HAP-1 (cell line): ENCODE results near the gene MROH7.

Experiments used
- DNase-seq, 2 experiments: peaks; one replicate each; pipeline ENCODE4 v3.0.0-alpha.2; 2016 to 2020; ENCODE audit warnings: low spot score in 2 of 2
- H3K27me3 ChIP-seq: fragments of 250-450 bp; sonication (Bioruptor Pico); 2 replicates; pipeline ENCODE4 v1.5.1; 2020; ENCODE audit warnings: low read depth, mild to moderate bottlenecking, moderate library complexity
- H3K36me3 ChIP-seq: fragments of 250-450 bp; sonication (Bioruptor Pico); replicated peaks from 2 replicates; pipeline ENCODE4 v1.5.1; 2020; ENCODE audit warnings: mild to moderate bottlenecking
- H3K4me1 ChIP-seq: fragments of 250-450 bp; sonication (Bioruptor Pico); 2 replicates; pipeline ENCODE4 v1.5.1; 2020; ENCODE audit warnings: mild to moderate bottlenecking
- H3K4me3 ChIP-seq: fragments of 250-450 bp; sonication (Bioruptor Pico); 2 replicates; pipeline ENCODE4 v1.5.1; 2020; ENCODE audit warnings: mild to moderate bottlenecking, moderate library complexity
- H3K9me3 ChIP-seq: fragments of 250-450 bp; sonication (Bioruptor Pico); 2 replicates; pipeline ENCODE4 v1.5.1; 2020; ENCODE audit warnings: mild to moderate bottlenecking, moderate library complexity
- in situ Hi-C: fragments of 300-500 bp; cut with MboI; formaldehyde crosslinking; loops from 3 replicates; pipeline ENCODE4 v1.14.3; 2020; ENCODE audit warnings: low sequenced_read_pairs, inconsistent platforms, mixed read lengths

MROH7 gene

DNA sequence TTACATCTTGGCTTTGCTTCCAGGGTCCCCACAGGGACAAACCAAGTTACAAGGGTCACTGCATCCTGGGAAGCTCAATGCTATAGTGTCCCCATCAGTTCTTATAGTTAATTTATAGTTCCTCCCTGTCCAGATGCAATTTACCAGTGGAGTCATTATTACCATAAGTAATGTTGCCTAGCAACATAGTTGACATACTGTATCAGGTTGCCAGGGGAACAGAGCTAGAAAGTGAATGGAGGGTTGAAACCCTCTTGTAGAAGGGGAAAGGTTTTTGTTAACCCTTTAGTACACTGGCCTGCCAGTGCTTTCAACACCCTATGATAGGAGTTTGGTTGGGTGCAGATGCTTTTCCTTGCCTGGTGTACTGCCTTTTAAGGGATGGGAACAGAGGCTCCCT is 39.8 kb downstream of the MROH7 start:
- no peaks in the 10 kb centered on the region for H3K4me1 ChIP-seq
- H3K27me3 ChIP-seq = peaks cover 8% of the 10 kb centered on the region; the same call in 1 of the 2 replicates
- peak; percentile 33 to 45 for DNase-seq
- H3K36me3 ChIP-seq = no peaks in the 10 kb centered on the region
- no peak overlapping the region for H3K4me3 ChIP-seq
- in situ Hi-C loops = no loop called here
- no peaks in the 10 kb centered on the region for H3K9me3 ChIP-seq

DNA sequence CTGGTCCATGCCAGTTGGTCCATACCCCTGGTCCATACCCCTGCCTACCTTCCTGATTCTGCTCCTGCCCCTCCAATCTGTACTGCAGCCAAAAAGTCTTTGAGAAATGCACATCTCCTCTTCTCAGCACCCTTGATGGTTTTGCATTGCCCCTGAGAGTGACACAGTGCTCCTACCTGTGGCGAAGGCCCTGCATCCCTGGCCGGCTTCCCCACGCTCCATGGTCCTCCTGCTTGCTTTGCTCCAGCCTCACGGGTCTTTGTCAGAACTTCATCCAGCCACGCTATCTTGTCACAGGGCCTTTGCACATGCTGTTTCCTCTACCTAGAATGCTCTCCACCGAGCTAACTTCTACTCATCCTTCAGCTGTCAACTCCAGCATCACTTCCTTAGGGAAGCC is 41.9 kb downstream of the MROH7 start:
- Histone ChIP-seq H3K27me3 (0 out of 2 replicates have a peak, but pooled peaks cover 3% of the 10 kb centered on the region), H3K4me1 (no peaks in the 10 kb centered on the region), H3K36me3 (no peaks in the 10 kb centered on the region), H3K9me3 (no peaks in the 10 kb centered on the region), H3K4me3 (no peak overlapping the region)
- DNase-seq = no peak
- in situ Hi-C loops = no loop called here

DNA sequence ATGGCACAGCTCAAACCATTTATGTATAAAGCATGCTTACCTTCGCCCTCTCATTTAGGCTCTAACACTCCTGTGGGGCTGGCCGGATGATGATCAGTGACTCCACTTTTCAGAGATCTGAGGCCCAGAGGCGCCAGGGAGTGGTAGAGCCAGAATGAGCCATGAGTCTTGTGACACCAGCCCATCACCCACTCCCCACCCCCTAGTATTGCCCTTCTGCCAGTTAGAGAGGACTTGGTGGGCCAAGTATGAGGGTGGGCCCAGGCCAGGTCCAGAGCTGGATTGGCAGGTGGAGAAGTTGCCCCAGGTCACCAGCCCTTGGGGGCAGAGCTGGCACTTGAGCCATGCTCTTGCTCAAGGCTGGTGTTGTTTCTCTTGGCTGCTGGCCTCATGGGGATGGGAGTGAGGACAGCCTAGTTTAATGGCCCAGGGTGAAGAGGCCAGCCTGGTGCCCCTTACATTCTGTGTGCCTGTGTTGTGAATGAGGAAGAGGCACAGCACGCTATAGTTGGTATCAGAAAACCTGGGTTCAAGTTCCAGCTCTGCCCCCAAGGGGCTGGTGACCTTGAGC is 43.8 kb downstream of the MROH7 start:
- DNase-seq = no peak
- in situ Hi-C loops = no loop called here
- Histone ChIP-seq H3K4me1 (no peaks in the 10 kb centered on the region), H3K9me3 (no peaks in the 10 kb centered on the region), H3K4me3 (no peak overlapping the region), H3K36me3 (no peaks in the 10 kb centered on the region), H3K27me3 (no peaks in the 10 kb centered on the region)

DNA sequence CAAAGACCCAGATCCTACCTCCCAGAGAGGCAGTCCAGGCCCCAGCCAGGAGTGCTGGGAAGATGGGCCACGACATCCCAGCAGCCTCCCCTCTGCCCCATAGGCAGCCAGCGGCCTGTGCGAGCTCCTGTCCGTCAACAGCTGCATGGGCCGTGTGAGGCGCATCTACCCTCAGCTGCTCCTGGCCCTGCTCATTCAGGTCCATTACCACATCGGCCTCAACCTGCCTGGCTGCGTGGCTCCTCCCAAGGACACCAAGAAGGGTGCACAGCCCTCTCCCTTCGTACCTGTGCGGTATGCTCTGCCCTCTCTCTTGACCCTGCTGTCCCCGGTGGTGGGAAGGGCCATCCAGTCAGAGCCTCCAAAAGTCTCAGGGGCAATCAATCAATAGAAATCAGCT is 44.6 kb downstream of the MROH7 start:
- H3K4me3 ChIP-seq = no peak overlapping the region
- no peaks in the 10 kb centered on the region for H3K4me1 ChIP-seq
- H3K36me3 ChIP-seq = no peaks in the 10 kb centered on the region
- in situ Hi-C loops = no loop called here
- DNase-seq = no peak
- no peaks in the 10 kb centered on the region for H3K27me3 ChIP-seq
- H3K9me3 ChIP-seq = no peaks in the 10 kb centered on the region

DNA sequence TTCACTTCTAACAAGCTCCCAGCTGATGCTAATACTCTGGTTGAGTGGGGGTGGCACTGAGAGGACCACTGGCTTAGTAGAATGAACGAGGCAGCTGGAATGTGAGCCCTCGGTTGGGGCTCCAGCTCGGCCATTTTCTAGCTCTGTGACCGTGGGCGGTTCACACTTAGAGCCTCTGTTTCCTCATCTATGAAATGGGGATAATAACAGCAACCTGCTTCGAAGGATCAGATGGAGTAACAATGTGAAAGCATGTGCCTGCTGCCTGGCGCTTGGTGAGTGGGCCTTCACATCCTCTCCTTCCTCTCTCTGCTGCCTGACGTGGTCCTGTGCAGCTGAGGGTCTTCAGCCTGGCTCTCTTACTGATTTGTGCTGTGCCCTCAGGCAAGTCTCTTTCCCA is 53.2 kb downstream of the MROH7 start:
- in situ Hi-C loops = no loop called here
- H3K27me3 ChIP-seq = peaks cover 4% of the 10 kb centered on the region; the same call in 1 of the 2 replicates
- no peak for DNase-seq

DNA sequence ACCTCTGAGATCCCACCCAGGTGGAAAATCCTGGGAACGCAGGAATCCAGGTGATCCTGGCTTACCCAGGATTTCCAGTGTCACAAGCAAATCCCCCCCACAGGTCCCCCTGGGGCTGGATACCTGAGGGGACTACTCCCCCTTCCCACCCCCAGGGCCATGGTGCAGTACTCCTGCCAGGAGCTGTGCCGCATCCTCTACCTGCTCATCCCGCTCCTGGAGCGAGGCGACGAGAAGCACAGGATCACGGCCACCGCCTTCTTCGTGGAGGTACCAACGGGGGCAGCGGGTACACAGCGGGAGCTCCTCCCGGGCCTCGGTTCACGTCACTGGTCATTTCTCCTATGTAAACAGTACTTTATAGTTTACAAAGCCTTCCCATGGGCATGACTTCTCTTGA is 53.6 kb downstream of the MROH7 start:
- Histone ChIP-seq H3K4me3 (no peak overlapping the region), H3K9me3 (no peaks in the 10 kb centered on the region), H3K36me3 (no peaks in the 10 kb centered on the region), H3K27me3 (peaks cover 4% of the 10 kb centered on the region; the same call in 1 of the 2 replicates), H3K4me1 (no peaks in the 10 kb centered on the region)
- in situ Hi-C loops = no loop called here
- DNase-seq = no peak

More for the DNA sequence above, 53.2 kb downstream of the MROH7 start:
- no peaks in the 10 kb centered on the region for H3K36me3 ChIP-seq
- H3K4me1 ChIP-seq = no peaks in the 10 kb centered on the region
- no peaks in the 10 kb centered on the region for H3K9me3 ChIP-seq
- no peak overlapping the region for H3K4me3 ChIP-seq

DNA sequence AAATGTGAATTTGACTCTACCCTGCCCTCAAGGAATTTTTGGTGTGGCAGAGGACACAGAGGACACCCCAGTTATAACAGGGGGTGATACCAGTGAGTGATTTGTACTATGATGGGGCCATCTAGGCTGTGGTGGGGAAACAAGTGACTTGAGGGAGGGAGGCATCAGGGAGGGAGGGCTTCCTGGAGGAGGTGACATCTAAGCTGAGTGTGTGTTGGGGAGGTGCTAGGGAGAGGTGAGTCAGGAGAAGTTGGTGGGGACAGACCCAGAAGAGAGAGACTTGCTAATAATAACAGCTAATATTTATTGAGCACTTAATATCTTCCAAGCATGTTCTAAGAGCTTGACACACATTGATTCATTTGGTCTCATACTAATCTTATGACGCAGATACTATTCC is 54.2 kb downstream of the MROH7 start:
- no peak overlapping the region for H3K4me3 ChIP-seq
- no peaks in the 10 kb centered on the region for H3K9me3 ChIP-seq
- no peak for DNase-seq
- in situ Hi-C loops = no loop called here
- H3K36me3 ChIP-seq = no peaks in the 10 kb centered on the region
- H3K4me1 ChIP-seq = no peaks in the 10 kb centered on the region
- peaks cover 4% of the 10 kb centered on the region; the same call in 1 of the 2 replicates for H3K27me3 ChIP-seq

DNA sequence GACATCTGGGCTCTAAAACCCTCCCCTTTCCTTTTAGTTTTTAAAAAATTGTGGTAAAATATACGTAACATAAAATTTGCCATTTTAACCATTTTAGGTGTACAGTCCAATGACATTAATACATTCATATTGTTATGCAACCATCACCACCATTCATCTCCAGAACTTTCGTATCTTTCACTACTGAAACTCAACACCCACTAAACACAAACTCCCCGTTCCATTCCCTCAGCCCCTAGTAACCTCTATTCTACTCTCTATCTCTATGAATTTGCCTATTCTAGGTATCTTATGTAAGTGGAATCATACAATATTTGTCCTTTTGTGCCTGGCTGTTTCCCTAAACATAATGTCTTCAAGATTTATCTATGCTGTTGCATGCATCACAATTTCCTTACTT is 54.7 kb downstream of the MROH7 start:
- Histone ChIP-seq H3K4me1 (no peaks in the 10 kb centered on the region), H3K4me3 (no peak overlapping the region), H3K36me3 (no peaks in the 10 kb centered on the region), H3K9me3 (no peaks in the 10 kb centered on the region), H3K27me3 (peaks cover 7% of the 10 kb centered on the region; the same call in 1 of the 2 replicates)
- in situ Hi-C loops = no loop called here
- no peak for DNase-seq

DNA sequence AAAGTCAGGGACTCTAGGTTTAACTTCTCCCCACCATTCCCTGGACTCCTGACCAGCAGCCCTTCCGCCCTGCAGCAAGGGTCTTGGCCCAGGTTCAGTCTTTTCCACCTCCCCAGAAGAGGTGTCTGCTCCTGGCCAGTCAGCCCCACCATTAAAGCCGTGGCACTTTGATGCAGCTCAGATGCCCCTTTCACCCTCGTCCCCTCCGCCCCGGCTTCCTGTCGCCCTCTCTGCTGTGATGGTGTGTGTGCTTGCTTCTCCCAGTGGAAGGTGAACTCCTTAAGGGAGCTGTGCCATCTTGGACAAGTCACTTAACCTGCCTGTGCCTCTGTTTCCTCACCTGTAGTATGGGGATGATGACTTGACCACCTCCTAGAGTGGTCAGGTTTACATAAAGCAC is 56.3 kb downstream of the MROH7 start:
- peaks cover 16% of the 10 kb centered on the region; the same call in 1 of the 2 replicates for H3K27me3 ChIP-seq
- no peak for DNase-seq
- H3K4me1 ChIP-seq = no peaks in the 10 kb centered on the region
- in situ Hi-C loops = no loop called here
- H3K4me3 ChIP-seq = no peak overlapping the region
- H3K36me3 ChIP-seq = no peaks in the 10 kb centered on the region
- H3K9me3 ChIP-seq = no peaks in the 10 kb centered on the region

DNA sequence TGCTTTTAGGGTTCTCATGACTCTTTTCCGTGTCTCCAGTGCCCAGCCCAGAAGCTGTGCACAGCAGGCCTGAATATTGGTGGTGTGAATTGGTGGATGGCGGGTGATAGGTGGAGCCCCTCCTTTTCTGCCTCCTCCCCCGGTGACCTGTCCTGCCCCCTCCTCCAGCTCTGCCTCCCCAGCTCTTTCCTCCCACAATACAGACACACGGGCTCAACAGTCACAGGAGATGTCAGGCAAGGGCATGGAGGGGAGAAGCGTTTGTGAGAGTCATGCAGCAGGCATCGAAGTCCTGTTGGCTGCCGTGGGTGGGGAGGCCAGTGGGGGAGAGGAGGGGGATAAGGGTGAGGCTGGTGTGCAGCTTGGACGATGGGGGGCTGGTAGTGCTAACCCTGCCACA is 56.8 kb downstream of the MROH7 start:
- H3K36me3 ChIP-seq = no peaks in the 10 kb centered on the region
- H3K4me1 ChIP-seq = no peaks in the 10 kb centered on the region
- no peak for DNase-seq
- no peaks in the 10 kb centered on the region for H3K9me3 ChIP-seq
- in situ Hi-C loops = no loop called here
- H3K4me3 ChIP-seq = no peak overlapping the region
- H3K27me3 ChIP-seq = peaks cover 17% of the 10 kb centered on the region; the same call in 1 of the 2 replicates

DNA sequence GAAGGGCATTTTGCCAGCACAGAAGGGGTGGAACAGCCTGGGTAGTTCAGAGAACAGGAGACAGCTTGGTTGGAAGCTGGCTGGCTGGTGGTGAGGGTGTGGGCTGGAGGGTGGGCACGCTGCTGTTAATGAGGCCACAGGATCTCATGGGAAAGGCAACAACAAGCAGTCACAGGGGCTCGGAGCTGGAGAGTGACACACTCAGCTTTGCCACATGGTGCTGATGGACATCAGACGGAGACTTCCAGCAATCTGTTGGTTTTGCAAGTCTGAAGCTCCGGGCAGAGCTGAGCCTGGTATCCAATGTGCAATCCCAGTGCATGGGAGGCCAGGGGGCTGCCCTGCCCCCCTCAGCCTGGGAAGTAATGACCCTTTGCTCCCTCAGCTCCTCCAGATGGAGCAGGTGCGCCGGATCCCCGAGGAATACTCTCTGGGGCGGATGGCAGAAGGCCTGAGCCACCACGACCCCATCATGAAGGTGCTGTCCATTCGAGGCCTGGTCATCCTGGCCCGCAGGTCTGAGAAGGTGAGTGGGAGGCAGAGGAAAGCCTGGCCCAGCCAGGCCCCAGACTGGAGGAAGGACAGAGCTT is 58.4 kb downstream of the MROH7 start:
- in situ Hi-C loops = no loop called here
- no peaks in the 10 kb centered on the region for H3K36me3 ChIP-seq
- no peak for DNase-seq
- H3K27me3 ChIP-seq = peaks cover 17% of the 10 kb centered on the region; the same call in 1 of the 2 replicates
- no peaks in the 10 kb centered on the region for H3K9me3 ChIP-seq
- no peak overlapping the region for H3K4me3 ChIP-seq
- H3K4me1 ChIP-seq = no peaks in the 10 kb centered on the region

DNA sequence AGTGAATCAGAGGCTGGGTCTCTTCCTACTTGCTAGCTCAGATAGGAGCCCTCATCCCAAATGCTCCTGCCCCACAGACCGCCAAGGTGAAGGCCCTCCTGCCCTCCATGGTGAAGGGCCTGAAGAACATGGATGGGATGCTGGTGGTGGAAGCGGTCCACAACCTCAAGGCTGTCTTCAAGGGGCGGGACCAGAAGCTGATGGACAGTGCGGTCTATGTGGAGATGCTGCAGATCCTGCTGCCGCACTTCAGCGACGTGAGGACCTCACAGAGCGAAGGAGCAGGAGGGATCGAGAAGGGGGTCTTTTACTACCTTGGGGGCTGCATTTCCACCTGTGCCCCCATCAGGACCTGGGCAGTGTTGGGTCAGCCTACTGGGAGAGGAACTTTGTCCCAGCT is 59.5 kb downstream of the MROH7 start:
- H3K27me3 ChIP-seq = peaks cover 17% of the 10 kb centered on the region; the same call in 1 of the 2 replicates
- no peaks in the 10 kb centered on the region for H3K4me1 ChIP-seq
- no peaks in the 10 kb centered on the region for H3K36me3 ChIP-seq
- DNase-seq = no peak
- no peak overlapping the region for H3K4me3 ChIP-seq
- no peaks in the 10 kb centered on the region for H3K9me3 ChIP-seq
- in situ Hi-C loops = no loop called here

DNA sequence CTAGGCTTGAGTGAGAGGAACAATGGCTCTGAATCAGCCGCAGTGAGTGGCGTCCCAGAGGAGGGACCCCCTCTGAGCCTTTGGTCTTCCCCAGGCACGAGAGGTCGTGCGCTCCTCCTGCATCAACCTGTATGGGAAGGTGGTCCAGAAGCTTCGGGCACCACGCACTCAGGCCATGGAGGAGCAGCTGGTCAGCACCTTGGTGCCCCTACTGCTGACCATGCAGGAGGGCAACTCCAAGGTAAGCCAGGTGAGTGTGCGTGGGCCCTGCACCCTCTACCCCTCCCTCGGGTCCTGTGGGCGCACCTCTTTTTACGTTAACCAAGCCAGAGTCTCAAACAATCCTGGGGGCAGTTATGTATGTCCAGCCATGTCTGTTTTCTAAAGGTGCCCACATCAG is 60.4 kb downstream of the MROH7 start:
- no peaks in the 10 kb centered on the region for H3K9me3 ChIP-seq
- H3K36me3 ChIP-seq = no peaks in the 10 kb centered on the region
- in situ Hi-C loops = no loop called here
- H3K4me3 ChIP-seq = no peak overlapping the region
- H3K4me1 ChIP-seq = no peaks in the 10 kb centered on the region
- no peak for DNase-seq
- peaks cover 26% of the 10 kb centered on the region for H3K27me3 ChIP-seq

DNA sequence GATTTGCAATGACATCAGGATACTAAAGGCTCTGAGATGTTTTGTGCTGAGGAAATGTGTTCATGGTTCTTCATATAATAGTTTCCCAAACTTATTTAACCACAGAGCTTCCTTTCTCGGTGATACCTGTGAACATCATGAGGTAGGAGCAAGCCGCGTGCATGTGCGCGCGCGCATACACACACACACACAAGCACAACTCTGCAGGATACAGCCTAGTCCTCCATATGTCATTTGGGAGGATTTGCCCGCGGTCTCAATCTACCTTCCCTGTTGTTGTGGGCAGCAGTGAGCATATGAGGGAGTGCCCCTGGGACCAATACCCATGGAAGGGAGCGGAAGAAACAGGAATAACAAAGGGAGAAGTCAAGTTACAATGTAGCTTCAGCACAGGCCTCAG is 61.9 kb downstream of the MROH7 start:
- Histone ChIP-seq H3K4me3 (no peak overlapping the region), H3K4me1 (no peaks in the 10 kb centered on the region), H3K9me3 (no peaks in the 10 kb centered on the region), H3K36me3 (no peaks in the 10 kb centered on the region), H3K27me3 (peaks cover 32% of the 10 kb centered on the region)
- DNase-seq = no peak
- in situ Hi-C loops = no loop called here

DNA sequence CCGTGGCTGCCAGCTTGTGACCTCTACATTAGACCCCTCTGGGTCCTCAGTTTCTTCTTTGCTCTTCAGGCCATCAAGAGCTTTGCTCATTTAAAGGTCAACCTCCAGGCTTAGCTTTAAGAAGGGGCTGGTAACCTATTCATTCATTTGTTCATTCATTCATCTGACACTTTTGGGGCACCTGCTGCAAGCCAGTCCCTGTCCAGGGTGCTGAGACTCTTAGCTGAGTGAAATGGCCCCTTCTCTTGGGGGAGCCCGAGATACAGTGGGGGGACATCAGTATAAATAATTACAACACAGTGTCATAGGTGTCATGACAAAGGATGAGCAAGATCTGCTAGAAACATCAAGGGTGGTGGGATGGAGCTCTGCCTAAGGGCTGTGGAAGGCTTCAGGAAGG is 63.6 kb downstream of the MROH7 start:
- no peak overlapping the region for H3K4me3 ChIP-seq
- DNase-seq = no peak
- peaks cover 32% of the 10 kb centered on the region for H3K27me3 ChIP-seq
- in situ Hi-C loops = no loop called here
- H3K9me3 ChIP-seq = no peaks in the 10 kb centered on the region
- H3K36me3 ChIP-seq = no peaks in the 10 kb centered on the region
- no peaks in the 10 kb centered on the region for H3K4me1 ChIP-seq
